Stomach (tissue), 4 donors: ENCODE measurements around the gene MAP3K2.

Experiments
- EP300 ChIP-seq: sonication (generic); formaldehyde crosslinking; IDR thresholded peaks from one replicate; pipeline ENCODE4 v1.6.1; 2017; ENCODE audit warnings: antibody characterized with exemption
- POLR2A ChIP-seq, 4 donors: fragments of 450-650 bp; IDR thresholded peaks; one replicate each; pipeline ENCODE4 v1.6.1; 2016; ENCODE audit warnings: antibody characterized with exemption in 4 of 4, control low read depth in 2 of 4, mild to moderate bottlenecking in 1 of 4, moderate library complexity in 1 of 4
- POLR2AphosphoS5 ChIP-seq, 3 donors: sonication (generic); formaldehyde crosslinking; IDR thresholded peaks; one replicate each; pipeline ENCODE4 v1.6.1; 2016; ENCODE audit warnings: antibody characterized with exemption in 3 of 3
- TF ChIP-seq, protein P1 (sequence below), 7 experiments: fragments of 450-650 bp in 4 of 7; fragments of 200-600 bp in 3 of 7; sonication (generic) in 3 of 7; IDR thresholded peaks; one replicate each; pipeline ENCODE4 v1.5.1; 2016 to 2019; ENCODE audit warnings: antibody characterized with exemption in 7 of 7, control low read depth in 2 of 7, mild to moderate bottlenecking in 1 of 7

DNA sequence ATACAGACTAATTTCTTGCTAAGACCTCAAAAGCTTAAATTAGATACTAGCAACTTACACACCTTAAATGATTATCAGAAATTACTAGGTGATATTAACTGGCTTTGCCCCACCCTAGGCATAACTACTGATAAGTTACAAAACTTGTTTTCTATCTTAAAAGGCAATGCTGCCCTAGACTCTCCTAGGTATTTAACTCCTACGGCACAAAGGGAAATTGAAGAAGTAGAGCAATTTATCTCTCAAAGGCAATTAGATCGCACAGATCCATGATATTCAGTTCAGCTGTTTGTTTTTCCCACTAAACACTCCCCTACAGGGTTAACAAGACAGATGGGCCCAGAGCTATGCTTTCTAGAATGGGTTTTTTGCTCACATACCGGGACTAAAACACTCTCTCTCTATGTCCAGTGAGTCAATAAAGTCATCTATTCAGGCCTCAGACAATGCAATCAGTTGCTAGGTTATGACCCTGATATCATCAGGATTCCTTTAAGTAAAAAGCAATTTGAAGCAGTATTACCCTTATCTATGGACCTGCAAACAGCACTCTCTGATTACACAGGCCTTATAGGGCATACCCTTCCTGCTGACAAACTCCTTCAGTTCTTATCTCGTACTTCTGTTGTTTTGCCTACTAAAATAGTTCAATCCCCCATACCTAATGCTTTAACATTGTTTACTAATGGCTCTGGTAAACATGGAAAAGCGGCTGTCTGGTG lies 14.3 kb downstream of the MAP3K2 start:
- TF ChIP-seq, protein P1, sequence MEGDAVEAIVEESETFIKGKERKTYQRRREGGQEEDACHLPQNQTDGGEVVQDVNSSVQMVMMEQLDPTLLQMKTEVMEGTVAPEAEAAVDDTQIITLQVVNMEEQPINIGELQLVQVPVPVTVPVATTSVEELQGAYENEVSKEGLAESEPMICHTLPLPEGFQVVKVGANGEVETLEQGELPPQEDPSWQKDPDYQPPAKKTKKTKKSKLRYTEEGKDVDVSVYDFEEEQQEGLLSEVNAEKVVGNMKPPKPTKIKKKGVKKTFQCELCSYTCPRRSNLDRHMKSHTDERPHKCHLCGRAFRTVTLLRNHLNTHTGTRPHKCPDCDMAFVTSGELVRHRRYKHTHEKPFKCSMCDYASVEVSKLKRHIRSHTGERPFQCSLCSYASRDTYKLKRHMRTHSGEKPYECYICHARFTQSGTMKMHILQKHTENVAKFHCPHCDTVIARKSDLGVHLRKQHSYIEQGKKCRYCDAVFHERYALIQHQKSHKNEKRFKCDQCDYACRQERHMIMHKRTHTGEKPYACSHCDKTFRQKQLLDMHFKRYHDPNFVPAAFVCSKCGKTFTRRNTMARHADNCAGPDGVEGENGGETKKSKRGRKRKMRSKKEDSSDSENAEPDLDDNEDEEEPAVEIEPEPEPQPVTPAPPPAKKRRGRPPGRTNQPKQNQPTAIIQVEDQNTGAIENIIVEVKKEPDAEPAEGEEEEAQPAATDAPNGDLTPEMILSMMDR (IDR thresholded peaks at IDR 0.05), result no peak
- TF ChIP-seq POLR2A (IDR thresholded peaks at IDR 0.05), result no peak
- TF ChIP-seq EP300, result no peak
- no peak for TF ChIP-seq POLR2AphosphoS5 (IDR thresholded peaks at IDR 0.05)
